Esophagus mucosa (tissue), 1 donor: Measurements from ENCODE around the gene LRRIQ3. TPM values are rescaled to one million over a fixed set of nuclear protein-coding genes. Genes with fewer than 3 reads are reported as not detected.

ENCODE experiments used
- ATAC-seq: fragments of 200-7000 bp; cut with Tn5 transposase; one replicate; pipeline ENCODE4 v1.9.1; 2020
- total RNA-seq: library from RNA; stranded (reverse); gene quantifications from one replicate; pipeline ENCODE4 v1.2.4, GENCODE V29; 2023
- donor health status: DM: yes; HTN: yes; CAD: no.

Gene LRRIQ3
- total RNA-seq, 1 donor from 2014 or later, result 0.28 TPM

DNA sequence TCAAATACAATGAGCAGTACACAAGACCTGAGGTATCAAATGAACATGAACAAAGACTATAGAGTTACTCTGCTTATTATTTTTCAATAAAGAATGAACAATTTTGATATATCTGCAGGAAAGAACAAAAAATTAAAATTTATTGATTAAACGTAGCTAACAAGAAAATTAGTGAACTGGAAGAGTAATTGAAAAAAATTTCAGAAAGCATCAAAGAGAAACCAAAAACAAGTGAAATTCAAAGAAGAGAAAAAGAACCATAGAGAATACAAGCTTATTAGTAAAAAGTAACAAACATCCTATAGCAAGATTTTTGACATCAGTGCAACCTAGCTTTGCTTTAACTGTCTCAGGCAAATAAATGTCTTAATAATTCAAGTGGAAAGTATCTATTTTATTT lies 106.6 kb downstream of the LRRIQ3 start:
- ATAC-seq, result no peak

GRCh38 chr1:74083128-74083527 lies 114.8 kb downstream of the LRRIQ3 start:
- no peak for ATAC-seq

- no peak for ATAC-seq
Observed at GRCh38 chr1:74065081-74065480, 132.9 kb downstream of the LRRIQ3 start.

DNA sequence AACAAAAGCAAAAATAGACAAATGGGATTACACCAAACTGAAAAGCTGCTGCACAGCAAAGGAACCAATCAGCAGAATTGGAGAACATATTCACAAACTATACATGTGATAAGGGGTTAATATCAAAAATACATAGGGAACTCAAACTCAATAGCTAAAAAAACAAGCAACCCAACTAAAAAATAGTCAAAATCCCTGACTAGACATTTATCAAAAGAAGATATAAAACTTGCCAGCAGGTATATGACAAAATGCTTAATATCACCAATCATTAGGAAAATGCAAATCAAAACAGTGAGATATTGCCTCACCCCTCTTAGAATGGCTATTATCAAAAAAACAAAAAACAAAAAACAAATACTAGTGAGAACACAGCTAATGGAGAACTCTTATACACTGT lies 140.3 kb downstream of the LRRIQ3 start:
- no peak for ATAC-seq

- no peak for ATAC-seq
Observed at GRCh38 chr1:74053407-74053806, 144.6 kb downstream of the LRRIQ3 start.

GRCh38 chr1:74050386-74050785 lies 147.6 kb downstream of the LRRIQ3 start:
- ATAC-seq, result no peak

- ATAC-seq, result no peak
Observed at GRCh38 chr1:74038042-74038441, 159.9 kb downstream of the LRRIQ3 start.

DNA sequence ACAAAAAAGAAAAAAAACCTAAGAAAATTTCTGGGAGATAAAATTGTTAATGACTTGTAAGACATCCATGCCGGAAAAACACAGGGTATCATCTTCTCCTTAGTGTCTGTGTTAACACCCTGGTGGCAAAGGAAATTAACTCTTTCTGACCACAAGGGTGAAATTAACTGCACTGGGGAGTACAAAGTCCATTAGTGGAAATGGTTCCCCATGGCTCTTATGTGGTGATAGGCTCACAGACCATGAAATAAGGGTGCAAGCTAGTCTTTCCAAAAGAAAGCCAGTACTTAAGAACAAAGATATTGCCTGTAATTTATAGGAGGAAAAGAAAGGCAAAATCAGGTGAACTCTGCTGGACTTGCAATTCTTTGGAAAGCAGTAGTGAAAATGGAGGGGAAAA lies 185.4 kb downstream of the LRRIQ3 start:
- no peak for ATAC-seq

DNA sequence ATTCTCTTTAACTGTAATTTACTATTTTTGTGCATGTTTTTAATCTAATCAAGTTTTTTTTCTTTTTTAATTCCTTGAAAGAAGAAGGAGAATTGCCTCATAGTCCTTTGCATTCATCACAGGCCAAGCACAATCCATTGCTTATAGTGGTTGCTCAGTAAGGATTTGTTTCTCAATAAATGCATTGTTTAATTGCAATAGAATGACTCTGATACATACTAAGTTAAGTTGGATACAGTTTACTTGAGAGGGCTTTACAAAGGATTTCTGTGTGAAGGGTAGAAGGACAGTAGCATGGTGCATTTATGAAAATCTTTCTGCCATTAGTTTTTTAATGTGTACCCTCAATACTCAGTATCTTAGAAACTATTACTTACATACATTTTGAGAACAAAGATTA lies 186.2 kb downstream of the LRRIQ3 start:
- no peak for ATAC-seq

- ATAC-seq, result no peak
Observed at GRCh38 chr1:74010206-74010605, 187.8 kb downstream of the LRRIQ3 start.

- no peak for ATAC-seq
Observed at GRCh38 chr1:74005533-74005932, 192.4 kb downstream of the LRRIQ3 start.

- no peak for ATAC-seq
Observed at GRCh38 chr1:74003806-74004205, 194.2 kb downstream of the LRRIQ3 start.

GRCh38 chr1:73998348-73998959 lies 199.5 kb downstream of the LRRIQ3 start:
- no peak for ATAC-seq

DNA sequence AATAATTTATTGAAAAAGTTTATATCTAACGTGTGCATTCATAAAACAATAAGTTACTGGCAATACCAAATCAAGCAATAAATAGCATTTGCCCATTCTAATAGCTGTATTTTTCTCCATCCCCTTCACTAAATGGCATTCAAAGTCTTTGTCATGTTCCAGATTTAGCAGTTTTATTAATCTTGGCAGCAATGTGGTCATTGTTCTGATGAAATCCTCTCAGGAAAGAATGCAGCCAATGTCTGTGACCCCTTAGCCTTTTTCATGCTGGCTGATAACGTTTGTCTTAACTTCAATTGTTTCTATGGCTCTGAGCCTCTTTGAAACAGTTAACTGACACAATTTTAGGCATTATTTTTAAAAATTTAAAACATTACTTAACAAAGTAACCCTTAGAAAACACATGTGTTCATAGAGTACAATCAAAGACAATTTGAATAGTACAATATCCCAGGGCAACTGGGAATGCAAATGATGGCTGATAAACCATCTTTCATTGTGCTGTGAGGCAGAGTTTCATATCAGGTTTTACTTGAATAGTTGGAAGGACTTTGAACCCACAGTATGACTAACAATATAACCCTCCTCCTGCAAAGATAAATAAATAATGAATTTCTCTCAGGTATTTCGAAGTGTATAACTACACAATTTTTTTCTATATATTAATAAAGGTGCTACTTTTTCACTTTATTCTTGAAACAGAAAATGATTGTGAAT lies 217.5 kb downstream of the LRRIQ3 start:
- no peak for ATAC-seq

GRCh38 chr1:73979684-73980083 lies 218.3 kb downstream of the LRRIQ3 start:
- ATAC-seq, result no peak

DNA sequence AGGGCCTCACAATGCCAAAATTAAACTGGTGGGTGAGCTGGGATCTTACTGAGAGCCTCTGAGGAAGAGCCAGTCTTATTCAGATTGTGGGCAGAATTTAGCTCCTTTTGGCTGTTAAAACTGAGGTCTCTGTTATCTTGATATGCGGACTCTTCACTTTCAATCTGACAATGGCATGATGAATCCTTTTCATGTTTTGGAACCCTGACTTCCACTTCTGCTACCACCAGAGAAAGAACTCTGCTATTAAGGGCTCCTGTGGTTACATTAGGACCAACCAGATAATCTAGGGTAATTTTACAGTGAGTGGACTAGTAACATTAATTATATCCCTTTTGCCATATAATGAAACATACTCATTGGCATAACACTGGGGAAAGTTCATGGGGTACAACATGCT lies 219.0 kb downstream of the LRRIQ3 start:
- ATAC-seq, result no peak

Other genes with a start within 250 kb of the LRRIQ3 start
- 15.2 TPM for gene FPGT, start 66 bp upstream of the LRRIQ3 start, total RNA-seq
- gene TNNI3K, start 37.2 kb upstream of the LRRIQ3 start, total RNA-seq, result not detected